HepG2 (cell line): Measurements from ENCODE around the gene NFX1.

Experiments
- ARNT ChIP-seq: fragments of 450-650 bp; IDR thresholded peaks from 2 replicates; pipeline ENCODE4 v1.6.1; 2017
- FOXK2 ChIP-seq: fragments of 450-650 bp; IDR thresholded peaks from 2 replicates; pipeline ENCODE4 v1.6.1; 2016
- JARID2 ChIP-seq: sonication (generic); formaldehyde crosslinking; IDR thresholded peaks from 2 replicates; pipeline ENCODE4 v1.8.1; 2023; ENCODE audit warnings: missing genetic modification reagents, inconsistent platforms; ENCODE audit not compliant: insufficient replicate concordance
- MEF2D ChIP-seq: sonication (generic); formaldehyde crosslinking; IDR thresholded peaks from 2 replicates; pipeline ENCODE4 v1.5.1; 2020; ENCODE audit warnings: mild to moderate bottlenecking, missing genetic modification reagents
- PAX8 ChIP-seq: sonication (generic); formaldehyde crosslinking; IDR thresholded peaks from 2 replicates; pipeline ENCODE4 v1.8.0; 2022; ENCODE audit warnings: mild to moderate bottlenecking, missing genetic modification reagents, borderline replicate concordance
- POLR2A ChIP-seq, 2 experiments: IDR thresholded peaks; 2 replicates each; pipeline ENCODE4 v1.6.1; 2011; ENCODE audit warnings: low read depth in 2 of 2, low read length in 2 of 2, mild to moderate bottlenecking in 1 of 2, moderate library complexity in 1 of 2; ENCODE audit not compliant: insufficient read depth in 1 of 2
- POLR2AphosphoS5 ChIP-seq: IDR thresholded peaks from 2 replicates; pipeline ENCODE4 v1.6.1; 2012; ENCODE audit warnings: low read depth, low read length
- SIN3A ChIP-seq: IDR thresholded peaks from 2 replicates; pipeline ENCODE4 v1.6.1; 2011; ENCODE audit warnings: low read depth, mild to moderate bottlenecking, control low read depth, low read length, borderline replicate concordance
- STAT5B ChIP-seq: sonication (generic); formaldehyde crosslinking; IDR thresholded peaks from 2 replicates; pipeline ENCODE4 v1.4.0; 2020; ENCODE audit warnings: missing genetic modification reagents
- ZNF333 ChIP-seq: sonication (generic); formaldehyde crosslinking; IDR thresholded peaks from 2 replicates; pipeline ENCODE4 v1.4.0; 2020; ENCODE audit warnings: mild to moderate bottlenecking, missing genetic modification reagents, borderline replicate concordance
- TF ChIP-seq, protein P1 (sequence below): sonication (generic); formaldehyde crosslinking; IDR thresholded peaks from 2 replicates; pipeline ENCODE4 v1.5.0; 2020; ENCODE audit warnings: missing genetic modification reagents

DNA sequence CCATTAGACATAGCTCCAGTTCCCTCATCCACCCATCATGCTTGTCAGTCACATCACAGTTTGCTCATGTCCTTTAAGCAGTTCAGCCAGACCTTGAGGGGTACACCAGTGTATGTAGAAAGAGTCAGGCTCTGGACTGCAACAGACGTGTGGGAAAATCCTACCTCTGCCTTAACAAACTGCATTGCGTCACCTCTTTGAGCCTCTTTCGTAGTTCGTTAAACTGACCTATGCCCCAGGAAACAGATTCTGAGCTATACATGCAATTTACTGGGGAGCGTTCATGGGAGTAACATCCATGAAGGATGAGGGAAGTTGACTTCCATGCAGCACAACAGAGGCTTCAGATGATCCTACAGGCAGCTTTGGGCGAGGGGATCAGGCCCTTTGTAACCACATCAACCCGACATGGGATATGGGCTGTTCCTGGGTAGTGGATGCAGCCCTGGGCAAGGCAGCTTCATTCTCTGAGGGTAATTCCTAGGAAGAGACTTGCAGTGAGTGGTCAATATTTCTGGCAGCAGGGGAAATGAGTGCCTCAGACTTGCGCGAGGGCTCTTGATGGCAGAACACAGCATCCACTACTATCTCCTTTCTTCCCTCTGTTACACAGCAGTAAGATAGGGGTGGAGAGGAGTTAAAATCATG lies 46.1 kb upstream of the NFX1 start:
- no peak for TF ChIP-seq POLR2AphosphoS5
- TF ChIP-seq POLR2A (IDR thresholded peaks at IDR 0.05; ENCODE audit: insufficient read depth in 1 of 2, low read depth in 2 of 2, low read length in 2 of 2) = no peak
- TF ChIP-seq FOXK2 = no peak
- TF ChIP-seq JARID2 (CRISPR knock-in tag) = no peak
- TF ChIP-seq, protein P1, sequence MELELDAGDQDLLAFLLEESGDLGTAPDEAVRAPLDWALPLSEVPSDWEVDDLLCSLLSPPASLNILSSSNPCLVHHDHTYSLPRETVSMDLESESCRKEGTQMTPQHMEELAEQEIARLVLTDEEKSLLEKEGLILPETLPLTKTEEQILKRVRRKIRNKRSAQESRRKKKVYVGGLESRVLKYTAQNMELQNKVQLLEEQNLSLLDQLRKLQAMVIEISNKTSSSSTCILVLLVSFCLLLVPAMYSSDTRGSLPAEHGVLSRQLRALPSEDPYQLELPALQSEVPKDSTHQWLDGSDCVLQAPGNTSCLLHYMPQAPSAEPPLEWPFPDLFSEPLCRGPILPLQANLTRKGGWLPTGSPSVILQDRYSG (CRISPR knock-in tag) = no peak
- TF ChIP-seq ARNT = no peak
- TF ChIP-seq STAT5B (CRISPR knock-in tag) = no peak
- TF ChIP-seq PAX8 (CRISPR knock-in tag) = no peak
- TF ChIP-seq MEF2D (CRISPR knock-in tag) = no peak
- no peak for TF ChIP-seq ZNF333 (CRISPR knock-in tag)
- no peak for TF ChIP-seq SIN3A
